Measurements from ENCODE around the gene PIF1. TPM values are rescaled to one million over a fixed set of nuclear protein-coding genes. Genes with fewer than 3 reads are reported as not detected.
A peak's percentile ranks its signal among the peaks of the same experiment; 100 is the strongest.

The PIF1 gene, protein sequence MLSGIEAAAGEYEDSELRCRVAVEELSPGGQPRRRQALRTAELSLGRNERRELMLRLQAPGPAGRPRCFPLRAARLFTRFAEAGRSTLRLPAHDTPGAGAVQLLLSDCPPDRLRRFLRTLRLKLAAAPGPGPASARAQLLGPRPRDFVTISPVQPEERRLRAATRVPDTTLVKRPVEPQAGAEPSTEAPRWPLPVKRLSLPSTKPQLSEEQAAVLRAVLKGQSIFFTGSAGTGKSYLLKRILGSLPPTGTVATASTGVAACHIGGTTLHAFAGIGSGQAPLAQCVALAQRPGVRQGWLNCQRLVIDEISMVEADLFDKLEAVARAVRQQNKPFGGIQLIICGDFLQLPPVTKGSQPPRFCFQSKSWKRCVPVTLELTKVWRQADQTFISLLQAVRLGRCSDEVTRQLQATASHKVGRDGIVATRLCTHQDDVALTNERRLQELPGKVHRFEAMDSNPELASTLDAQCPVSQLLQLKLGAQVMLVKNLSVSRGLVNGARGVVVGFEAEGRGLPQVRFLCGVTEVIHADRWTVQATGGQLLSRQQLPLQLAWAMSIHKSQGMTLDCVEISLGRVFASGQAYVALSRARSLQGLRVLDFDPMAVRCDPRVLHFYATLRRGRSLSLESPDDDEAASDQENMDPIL
- 10 to 100 TPM; 30.0 to 36.3 TPM for total RNA-seq

DNA sequence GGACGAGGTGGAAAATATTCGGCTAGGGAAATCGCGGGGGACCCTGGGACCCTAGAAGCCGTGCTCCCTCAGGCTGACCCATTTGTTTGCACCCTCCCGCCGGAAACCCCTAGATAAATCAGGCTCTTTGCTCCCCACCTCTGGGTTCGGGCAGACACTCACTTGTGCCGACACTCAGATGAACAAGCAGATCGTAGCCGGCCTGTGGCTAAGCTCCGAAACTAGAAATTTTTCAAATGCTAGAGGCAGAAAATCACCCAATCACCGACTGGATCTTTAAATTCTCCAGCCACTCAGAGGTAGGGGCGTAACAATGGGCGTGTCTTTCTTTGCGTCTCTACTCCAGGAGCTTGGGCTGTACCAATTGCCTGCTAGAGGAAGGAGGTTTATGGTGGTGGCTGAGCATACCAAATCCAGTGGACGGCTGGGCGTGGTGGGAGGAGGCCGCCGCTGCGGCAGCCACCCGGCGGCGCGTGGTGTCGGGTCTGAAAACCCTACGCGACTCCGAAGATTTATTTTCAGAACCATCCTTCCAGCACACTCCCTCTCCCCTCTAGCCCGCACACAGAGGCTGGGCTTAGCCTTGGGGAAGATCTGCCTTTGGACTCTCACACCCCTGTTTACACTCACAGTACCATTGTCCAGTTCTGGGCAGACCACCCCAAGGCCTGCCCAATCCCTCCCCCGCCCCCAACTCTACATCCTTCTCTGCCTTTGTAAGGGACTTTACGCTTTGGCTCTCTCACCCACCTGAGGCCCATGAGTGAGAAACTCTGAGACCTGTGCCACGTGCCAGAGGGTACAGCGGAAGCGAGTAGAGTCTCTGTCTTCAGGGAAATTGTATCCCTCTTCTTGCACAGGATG is at the start of gene PIF1:
Gene PIF1 (minus strand): TSS at position 217 of the 864 bp plus-strand sequence. CDS start 1,312 bp downstream, outside the sequence.
- Mint-ChIP-seq H3K27ac (peak within 1 kb of the TSS; percentile 93), H3K27me3 (peaks cover 6% of the 10 kb centered on the region), H3K4me1 (peaks cover 23% of the 10 kb centered on the region), H3K4me3 (peak within 1 kb of the TSS; percentile 87), H3K9me3 (ENCODE audit: low read depth) (no peaks in the 10 kb centered on the region), H3K36me3 (ENCODE audit: low read depth) (peaks cover 18% of the 10 kb centered on the region)
- ATAC-seq (peak; percentile 94), DNase-seq (peak; percentile 92)
- ChIA-PET CTCF (interaction anchor here (0.7 to 2.2 kb wide), 11 partner anchors 10 to 98 kb away, joined by 3 to 17 read pairs (median 4); no protein-coding TSS in a partner anchor), POLR2A (interaction anchor here (0.6 to 1.1 kb wide), 4 partner anchors 18 to 591 kb away, joined by 3 to 5 read pairs (median 4); no protein-coding TSS in a partner anchor)
- intact Hi-C loops (cut with DNase I, micrococcal nuclease): loop anchor here (1.0 to 10.0 kb wide), 9 partner anchors 10 to 727 kb away; partner anchors contain the start of genes PLEKHO2 (in 1 of the 2), PPIB (in 1 of the 2) and SPG21 (in 1 of the 2)

DNA sequence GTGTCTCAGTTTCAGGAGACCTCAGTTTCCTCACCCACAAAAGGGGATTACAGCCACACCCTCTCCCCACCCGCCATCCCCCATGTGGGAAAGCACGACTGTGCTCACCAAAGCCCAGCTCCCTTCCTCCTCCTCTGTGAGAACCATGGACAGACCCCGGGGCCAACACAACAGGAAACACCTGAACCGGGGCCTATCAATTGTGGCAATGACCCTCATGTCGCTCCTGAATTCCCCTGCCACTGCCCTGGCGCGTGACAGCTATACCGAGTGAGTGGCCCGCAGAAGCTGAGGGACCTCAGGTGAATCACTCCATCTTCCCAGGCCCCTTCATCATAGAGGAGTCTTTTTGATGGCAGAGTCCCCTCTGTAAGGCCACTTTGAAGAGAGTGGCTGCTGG is 44.9 kb upstream of the PIF1 start:
- POLR2A ChIA-PET: no interaction called here
- H3K4me1 Mint-ChIP-seq: peaks cover 10% of the 10 kb centered on the region
- H3K36me3 Mint-ChIP-seq (ENCODE audit: low read depth): peaks cover 6% of the 10 kb centered on the region
- H3K9me3 Mint-ChIP-seq (ENCODE audit: low read depth): no peaks in the 10 kb centered on the region
- intact Hi-C loops (cut with DNase I, micrococcal nuclease): no loop called here
- no peak for DNase-seq
- peak overlapping the region; percentile 42 for H3K27ac Mint-ChIP-seq
- CTCF ChIA-PET: no interaction called here
- ATAC-seq: no peak
- no peak overlapping the region for H3K4me3 Mint-ChIP-seq
- H3K27me3 Mint-ChIP-seq: no peaks in the 10 kb centered on the region

DNA sequence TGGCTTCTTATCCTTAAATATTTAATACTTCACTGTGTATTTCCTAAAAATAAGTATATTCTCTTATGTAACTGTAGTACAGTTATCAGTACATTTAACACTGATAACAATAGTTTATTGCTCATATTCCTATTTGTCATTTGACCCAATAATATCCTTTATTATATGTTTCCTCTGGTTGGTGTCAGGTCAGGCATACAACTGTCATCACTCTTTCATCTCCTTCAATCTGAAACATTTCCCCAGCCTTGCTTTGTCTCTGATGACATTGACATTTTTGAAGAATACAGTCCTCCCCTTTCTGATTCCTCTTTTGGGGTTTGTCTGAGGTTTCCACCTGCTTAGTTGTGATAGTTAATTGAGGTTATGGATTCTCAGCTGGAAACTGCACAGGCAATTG is 44.1 kb upstream of the PIF1 start:
- H3K36me3 Mint-ChIP-seq (ENCODE audit: low read depth): peaks cover 7% of the 10 kb centered on the region

DNA sequence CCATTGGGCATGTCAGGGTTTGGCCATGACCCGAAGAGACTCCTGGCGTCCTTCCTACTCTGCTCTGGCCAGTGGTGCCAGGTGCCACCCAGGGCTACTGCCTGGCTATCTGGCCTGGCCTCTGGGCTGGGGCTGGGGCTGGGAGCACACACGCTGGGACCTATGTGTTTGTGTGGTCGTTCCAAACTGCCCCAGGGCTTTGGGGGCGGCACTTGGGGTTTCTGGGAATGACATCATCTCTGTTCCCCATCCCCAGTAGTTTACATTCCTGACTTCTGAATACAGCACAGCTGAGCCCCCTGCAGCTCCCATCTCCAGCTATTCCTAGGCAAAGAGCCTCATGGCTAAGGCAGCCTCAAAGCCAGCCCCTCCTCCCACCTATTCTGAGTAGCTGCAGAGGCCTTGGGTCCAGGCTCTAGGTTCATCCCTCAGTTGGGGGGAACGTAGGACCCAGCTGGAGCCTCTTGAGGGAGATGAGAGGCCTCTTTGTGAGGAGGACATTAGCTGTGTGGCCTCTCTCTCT is 40.6 kb upstream of the PIF1 start:
- Mint-ChIP-seq H3K27me3 (no peaks in the 10 kb centered on the region), H3K9me3 (ENCODE audit: low read depth) (no peaks in the 10 kb centered on the region), H3K27ac (no peak overlapping the region), H3K4me3 (no peak overlapping the region), H3K4me1 (no peaks in the 10 kb centered on the region), H3K36me3 (ENCODE audit: low read depth) (peaks cover 15% of the 10 kb centered on the region)
- CTCF ChIA-PET: interaction anchor here (0.6 kb wide), 1 partner anchor 453 kb away, joined by 3 read pairs; no protein-coding TSS in a partner anchor
- DNase-seq: no peak
- POLR2A ChIA-PET: no interaction called here
- no peak for ATAC-seq
- intact Hi-C loops (cut with DNase I, micrococcal nuclease): no loop called here

More for the DNA sequence above, 44.1 kb upstream of the PIF1 start:
- intact Hi-C loops (cut with DNase I, micrococcal nuclease): no loop called here
- ChIA-PET CTCF (no interaction called here), POLR2A (no interaction called here)
- Mint-ChIP-seq H3K27ac (peak overlapping the region; percentile 6), H3K27me3 (no peaks in the 10 kb centered on the region), H3K9me3 (ENCODE audit: low read depth) (no peaks in the 10 kb centered on the region), H3K4me3 (no peak overlapping the region), H3K4me1 (peaks cover 10% of the 10 kb centered on the region)
- DNase-seq (no peak), ATAC-seq (no peak)

DNA sequence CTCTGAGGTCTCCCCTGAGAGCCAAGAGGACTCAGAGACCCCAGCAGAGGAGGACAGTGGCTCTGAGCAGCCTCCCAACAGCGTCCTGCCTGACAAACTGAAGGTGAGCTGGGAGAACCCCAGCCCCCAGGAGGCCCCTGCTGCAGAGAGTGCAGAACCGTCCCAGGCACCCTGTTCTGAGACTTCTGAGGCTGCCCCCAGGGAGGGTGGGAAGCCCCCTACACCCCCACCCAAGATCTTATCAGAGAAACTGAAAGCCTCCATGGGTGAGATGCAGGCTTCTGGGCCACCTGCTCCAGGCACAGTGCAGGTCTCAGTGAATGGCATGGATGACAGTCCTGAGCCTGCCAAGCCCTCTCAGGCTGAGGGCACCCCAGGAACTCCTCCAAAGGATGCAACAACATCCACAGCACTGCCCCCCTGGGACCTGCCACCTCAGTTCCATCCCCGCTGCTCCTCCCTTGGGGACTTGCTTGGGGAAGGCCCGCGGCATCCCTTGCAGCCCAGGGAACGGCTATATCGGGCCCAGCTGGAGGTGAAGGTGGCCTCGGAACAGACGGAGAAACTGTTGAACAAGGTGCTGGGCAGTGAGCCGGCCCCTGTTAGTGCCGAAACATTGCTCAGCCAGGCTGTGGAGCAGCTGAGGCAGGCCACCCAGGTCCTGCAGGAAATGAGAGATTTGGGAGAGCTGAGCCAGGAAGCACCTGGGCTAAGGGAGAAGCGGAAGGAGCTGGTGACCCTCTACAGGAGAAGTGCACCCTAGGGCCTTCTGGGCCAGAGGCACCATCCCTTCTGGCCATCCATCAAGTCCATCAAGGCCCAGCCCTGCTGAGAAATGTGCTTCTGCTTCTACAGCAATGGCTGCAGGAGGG is 39.9 kb upstream of the PIF1 start:
- CTCF ChIA-PET: interaction anchor here (0.6 kb wide), 1 partner anchor 454 kb away, joined by 3 read pairs; no protein-coding TSS in a partner anchor

DNA sequence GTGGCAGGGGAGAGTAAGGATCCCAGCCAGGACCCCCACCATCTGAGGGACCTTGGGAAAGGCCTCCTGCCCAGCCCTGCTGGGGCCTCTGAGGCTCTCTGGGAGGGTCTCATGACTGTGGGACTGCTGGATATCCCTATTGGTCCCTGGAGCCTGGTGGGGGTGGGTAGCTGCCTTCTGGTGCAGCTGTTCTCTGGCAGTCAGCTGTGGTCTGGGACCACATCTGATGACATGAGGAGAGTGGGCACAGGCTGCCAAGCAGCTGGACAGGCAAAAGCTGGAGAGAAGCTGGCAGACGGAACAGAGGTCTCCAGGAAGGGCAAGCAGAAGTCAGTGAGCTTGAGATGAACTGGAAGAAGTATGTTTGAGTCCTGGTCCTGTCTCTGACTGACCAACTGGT is 38.6 kb upstream of the PIF1 start:
- H3K36me3 Mint-ChIP-seq (ENCODE audit: low read depth): peaks cover 18% of the 10 kb centered on the region
- H3K27ac Mint-ChIP-seq: no peak overlapping the region

More for the DNA sequence above, 39.9 kb upstream of the PIF1 start:
- H3K27ac Mint-ChIP-seq: no peak overlapping the region
- ATAC-seq: no peak
- H3K36me3 Mint-ChIP-seq (ENCODE audit: low read depth): peaks cover 15% of the 10 kb centered on the region
- no peaks in the 10 kb centered on the region for H3K4me1 Mint-ChIP-seq
- no peaks in the 10 kb centered on the region for H3K9me3 Mint-ChIP-seq (ENCODE audit: low read depth)
- no peak overlapping the region for H3K4me3 Mint-ChIP-seq
- POLR2A ChIA-PET: no interaction called here
- no peak for DNase-seq
- intact Hi-C loops (cut with DNase I, micrococcal nuclease): no loop called here
- no peaks in the 10 kb centered on the region for H3K27me3 Mint-ChIP-seq

DNA sequence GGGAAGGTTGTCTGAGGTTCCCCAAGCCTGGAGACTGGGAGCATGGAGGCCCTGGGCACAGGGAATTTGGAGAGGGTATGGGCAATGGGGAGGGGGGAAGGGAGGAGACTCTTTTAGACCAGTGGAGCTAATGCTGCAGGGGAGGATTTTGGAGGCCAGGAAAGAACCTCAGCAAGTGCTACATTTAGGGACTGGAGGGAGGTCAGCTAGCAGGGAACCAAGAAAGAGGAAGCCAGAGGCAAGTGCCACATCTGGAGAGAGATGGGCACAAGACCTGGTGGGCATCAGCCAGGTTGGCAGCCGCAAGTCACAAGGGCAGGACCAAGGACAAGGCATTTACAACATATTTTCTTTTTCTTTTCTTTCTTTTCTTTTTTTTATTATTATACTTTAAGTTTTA is 37.0 kb upstream of the PIF1 start:
- intact Hi-C loops (cut with DNase I, micrococcal nuclease): no loop called here
- peaks cover 22% of the 10 kb centered on the region for H3K36me3 Mint-ChIP-seq (ENCODE audit: low read depth)
- no peaks in the 10 kb centered on the region for H3K9me3 Mint-ChIP-seq (ENCODE audit: low read depth)
- no peak overlapping the region for H3K4me3 Mint-ChIP-seq
- CTCF ChIA-PET: no interaction called here
- H3K4me1 Mint-ChIP-seq: peaks cover 14% of the 10 kb centered on the region
- no peak overlapping the region for H3K27ac Mint-ChIP-seq
- no peak for ATAC-seq
- no peaks in the 10 kb centered on the region for H3K27me3 Mint-ChIP-seq
- no peak for DNase-seq
- POLR2A ChIA-PET: no interaction called here

More for the DNA sequence above, 38.6 kb upstream of the PIF1 start:
- H3K4me3 Mint-ChIP-seq: no peak overlapping the region
- no peaks in the 10 kb centered on the region for H3K27me3 Mint-ChIP-seq
- ATAC-seq (no peak), DNase-seq (no peak)
- peaks cover under 1% of the 10 kb centered on the region for H3K4me1 Mint-ChIP-seq
- ChIA-PET POLR2A (no interaction called here), CTCF (no interaction called here)
- H3K9me3 Mint-ChIP-seq (ENCODE audit: low read depth): no peaks in the 10 kb centered on the region
- intact Hi-C loops (cut with DNase I, micrococcal nuclease): no loop called here

DNA sequence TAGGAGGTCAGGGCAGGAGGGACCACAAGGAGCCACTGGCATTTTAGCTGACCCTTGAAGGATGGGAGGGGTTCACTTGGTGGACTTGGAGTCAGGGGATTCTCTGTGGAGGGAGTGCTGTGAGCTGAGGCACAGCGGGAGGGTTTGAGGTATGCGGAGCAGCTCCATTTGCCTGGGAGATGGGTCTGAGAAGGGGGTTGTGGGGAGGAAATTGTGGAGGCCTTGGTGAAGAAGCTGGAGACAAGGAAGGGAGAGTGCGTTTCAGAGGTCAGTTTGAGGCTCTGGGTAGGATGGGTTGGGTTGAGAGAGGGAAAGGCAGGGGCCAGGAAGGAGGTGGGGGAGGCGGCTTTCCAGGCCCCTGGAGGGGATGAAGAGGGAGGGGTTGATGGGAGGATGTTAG is 36.5 kb upstream of the PIF1 start:
- H3K9me3 Mint-ChIP-seq (ENCODE audit: low read depth): no peaks in the 10 kb centered on the region
- no peak overlapping the region for H3K27ac Mint-ChIP-seq
- no peaks in the 10 kb centered on the region for H3K27me3 Mint-ChIP-seq
- ChIA-PET POLR2A (interaction anchor here (0.5 kb wide), 1 partner anchor 17 kb away, joined by 6 read pairs; no protein-coding TSS in a partner anchor), CTCF (no interaction called here)
- H3K4me3 Mint-ChIP-seq: no peak overlapping the region
- ATAC-seq (no peak), DNase-seq (no peak)
- H3K36me3 Mint-ChIP-seq (ENCODE audit: low read depth): peaks cover 22% of the 10 kb centered on the region
- intact Hi-C loops (cut with DNase I, micrococcal nuclease): no loop called here
- peaks cover 17% of the 10 kb centered on the region for H3K4me1 Mint-ChIP-seq

DNA sequence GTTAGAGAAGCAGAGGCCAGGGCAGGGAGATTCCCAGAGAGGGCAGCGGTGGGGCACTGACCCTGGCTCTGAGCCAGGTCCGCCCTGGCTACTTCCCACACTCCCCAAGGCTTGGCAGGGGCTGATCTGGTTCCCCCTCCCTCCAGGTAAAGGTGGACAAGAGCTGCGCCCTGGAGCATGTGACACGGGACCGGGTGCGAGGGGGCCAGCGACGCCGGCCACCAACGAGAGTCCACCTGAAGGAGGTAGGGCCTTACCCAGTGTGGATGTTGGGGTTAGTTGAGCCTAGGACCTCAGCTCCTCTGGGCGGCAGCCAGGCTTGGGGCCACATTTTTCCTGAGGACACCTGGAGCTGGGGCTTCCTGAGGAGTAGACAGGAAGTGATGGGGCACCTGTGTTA is 35.9 kb upstream of the PIF1 start:
- Mint-ChIP-seq H3K27me3 (no peaks in the 10 kb centered on the region), H3K4me3 (no peak overlapping the region), H3K9me3 (ENCODE audit: low read depth) (no peaks in the 10 kb centered on the region), H3K4me1 (peaks cover 21% of the 10 kb centered on the region), H3K36me3 (ENCODE audit: low read depth) (peaks cover 19% of the 10 kb centered on the region), H3K27ac (no peak overlapping the region)
- ATAC-seq: no peak
- ChIA-PET CTCF (no interaction called here), POLR2A (interaction anchor here (0.5 kb wide), 1 partner anchor 17 kb away, joined by 6 read pairs; no protein-coding TSS in a partner anchor)
- intact Hi-C loops (cut with DNase I, micrococcal nuclease): no loop called here
- no peak for DNase-seq

DNA sequence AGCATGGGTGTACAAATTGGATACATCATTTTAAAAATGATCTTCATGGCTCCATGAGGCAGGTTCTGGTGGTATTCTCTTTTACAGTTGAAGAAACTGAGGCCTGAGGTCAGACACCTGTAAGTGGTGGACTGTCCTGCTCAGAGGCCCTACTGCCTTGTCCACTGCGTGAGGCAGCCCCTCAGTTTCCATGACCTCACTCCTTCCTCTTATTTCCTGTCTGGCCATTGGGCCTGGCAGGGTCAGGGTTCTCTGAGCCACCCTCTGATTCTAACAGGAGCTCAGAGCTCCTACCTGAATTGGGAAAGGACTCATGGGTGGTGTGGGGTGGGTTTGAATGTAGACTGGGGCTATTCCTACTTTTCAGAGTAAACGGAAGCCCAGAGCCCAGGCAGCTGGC is 33.8 kb upstream of the PIF1 start:
- ChIA-PET CTCF (interaction anchor here (1.0 kb wide), 1 partner anchor 24 kb away, joined by 3 read pairs; no protein-coding TSS in a partner anchor), POLR2A (no interaction called here)
- Mint-ChIP-seq H3K4me3 (no peak overlapping the region), H3K27me3 (no peaks in the 10 kb centered on the region), H3K27ac (peak overlapping the region; percentile 42), H3K4me1 (peaks cover 33% of the 10 kb centered on the region), H3K9me3 (ENCODE audit: low read depth) (no peaks in the 10 kb centered on the region), H3K36me3 (ENCODE audit: low read depth) (peaks cover 19% of the 10 kb centered on the region)
- intact Hi-C loops (cut with DNase I, micrococcal nuclease): no loop called here
- DNase-seq (no peak), ATAC-seq (no peak)
